HL-60 (cell line): ENCODE measurements around the gene ST6GALNAC3.

Experiments
- DNase-seq, 2 experiments: peaks; one replicate each; pipeline ENCODE4 v3.0.0-alpha.2; 2010 to 2020; ENCODE audit warnings: low read depth in 1 of 2, low spot score in 1 of 2
- H3K27ac ChIP-seq: fragments of 250-450 bp; sonication (Bioruptor Pico); replicated peaks from 2 replicates; pipeline ENCODE4 v1.5.1; 2020; ENCODE audit warnings: mild to moderate bottlenecking, moderate library complexity
- H3K27me3 ChIP-seq: fragments of 250-450 bp; sonication (Bioruptor Pico); 2 replicates; pipeline ENCODE4 v1.5.1; 2021; ENCODE audit warnings: mild to moderate bottlenecking, moderate library complexity; ENCODE audit not compliant: insufficient read depth, poor library complexity, severe bottlenecking
- H3K4me3 ChIP-seq: replicated peaks from 2 replicates; pipeline ENCODE4 v1.5.1; 2011; ENCODE audit warnings: mild to moderate bottlenecking, control low read depth, low read length; ENCODE audit not compliant: insufficient read depth
- GABPA ChIP-seq: IDR thresholded peaks from 2 replicates; pipeline ENCODE4 v1.6.1; 2012; ENCODE audit warnings: low read depth
- POLR2AphosphoS5 ChIP-seq: IDR thresholded peaks from 2 replicates; pipeline ENCODE4 v1.6.1; 2012; ENCODE audit warnings: low read depth
- SPI1 ChIP-seq: IDR thresholded peaks from 2 replicates; pipeline ENCODE4 v1.6.1; 2012; ENCODE audit warnings: low read depth, mild to moderate bottlenecking, borderline replicate concordance
- TF ChIP-seq, protein P1 (sequence below): IDR thresholded peaks from one replicate; pipeline ENCODE4 v1.5.1; 2011; ENCODE audit warnings: low read length, control low read depth, inconsistent platforms; ENCODE audit not compliant: insufficient read depth
- TF ChIP-seq, protein P2 (sequence below): IDR thresholded peaks from 2 replicates; pipeline ENCODE4 v1.6.1; 2012; ENCODE audit warnings: low read depth; ENCODE audit not compliant: insufficient replicate concordance

Gene ST6GALNAC3

DNA sequence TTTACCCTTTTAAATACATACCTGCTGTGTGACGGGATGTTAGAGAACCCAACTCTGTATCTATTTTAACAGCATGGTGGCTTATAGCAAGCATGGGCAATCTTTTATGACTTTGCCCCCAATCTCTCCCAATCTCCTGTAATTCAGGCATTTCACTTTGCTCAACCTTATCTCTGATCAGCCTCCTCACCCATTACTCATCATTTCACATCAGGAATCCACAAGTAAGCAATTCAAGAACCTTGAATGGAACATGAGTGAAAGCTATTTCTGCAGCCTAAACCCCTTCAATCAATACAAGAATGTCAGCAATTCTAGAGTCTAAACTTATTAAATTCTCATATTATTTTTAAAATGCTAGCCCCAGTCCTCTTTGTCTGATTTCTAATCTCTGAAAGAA lies 199.8 kb downstream of the ST6GALNAC3 start:
- DNase-seq: no peak
- Histone ChIP-seq H3K27me3 (no peaks in the 10 kb centered on the region), H3K27ac (no peak overlapping the region), H3K4me3 (no peak overlapping the region)
- TF ChIP-seq SPI1: no peak
- no peak for TF ChIP-seq GABPA
- TF ChIP-seq, protein P1, sequence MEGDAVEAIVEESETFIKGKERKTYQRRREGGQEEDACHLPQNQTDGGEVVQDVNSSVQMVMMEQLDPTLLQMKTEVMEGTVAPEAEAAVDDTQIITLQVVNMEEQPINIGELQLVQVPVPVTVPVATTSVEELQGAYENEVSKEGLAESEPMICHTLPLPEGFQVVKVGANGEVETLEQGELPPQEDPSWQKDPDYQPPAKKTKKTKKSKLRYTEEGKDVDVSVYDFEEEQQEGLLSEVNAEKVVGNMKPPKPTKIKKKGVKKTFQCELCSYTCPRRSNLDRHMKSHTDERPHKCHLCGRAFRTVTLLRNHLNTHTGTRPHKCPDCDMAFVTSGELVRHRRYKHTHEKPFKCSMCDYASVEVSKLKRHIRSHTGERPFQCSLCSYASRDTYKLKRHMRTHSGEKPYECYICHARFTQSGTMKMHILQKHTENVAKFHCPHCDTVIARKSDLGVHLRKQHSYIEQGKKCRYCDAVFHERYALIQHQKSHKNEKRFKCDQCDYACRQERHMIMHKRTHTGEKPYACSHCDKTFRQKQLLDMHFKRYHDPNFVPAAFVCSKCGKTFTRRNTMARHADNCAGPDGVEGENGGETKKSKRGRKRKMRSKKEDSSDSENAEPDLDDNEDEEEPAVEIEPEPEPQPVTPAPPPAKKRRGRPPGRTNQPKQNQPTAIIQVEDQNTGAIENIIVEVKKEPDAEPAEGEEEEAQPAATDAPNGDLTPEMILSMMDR: no peak
- no peak for TF ChIP-seq POLR2AphosphoS5
- TF ChIP-seq, protein P2, sequence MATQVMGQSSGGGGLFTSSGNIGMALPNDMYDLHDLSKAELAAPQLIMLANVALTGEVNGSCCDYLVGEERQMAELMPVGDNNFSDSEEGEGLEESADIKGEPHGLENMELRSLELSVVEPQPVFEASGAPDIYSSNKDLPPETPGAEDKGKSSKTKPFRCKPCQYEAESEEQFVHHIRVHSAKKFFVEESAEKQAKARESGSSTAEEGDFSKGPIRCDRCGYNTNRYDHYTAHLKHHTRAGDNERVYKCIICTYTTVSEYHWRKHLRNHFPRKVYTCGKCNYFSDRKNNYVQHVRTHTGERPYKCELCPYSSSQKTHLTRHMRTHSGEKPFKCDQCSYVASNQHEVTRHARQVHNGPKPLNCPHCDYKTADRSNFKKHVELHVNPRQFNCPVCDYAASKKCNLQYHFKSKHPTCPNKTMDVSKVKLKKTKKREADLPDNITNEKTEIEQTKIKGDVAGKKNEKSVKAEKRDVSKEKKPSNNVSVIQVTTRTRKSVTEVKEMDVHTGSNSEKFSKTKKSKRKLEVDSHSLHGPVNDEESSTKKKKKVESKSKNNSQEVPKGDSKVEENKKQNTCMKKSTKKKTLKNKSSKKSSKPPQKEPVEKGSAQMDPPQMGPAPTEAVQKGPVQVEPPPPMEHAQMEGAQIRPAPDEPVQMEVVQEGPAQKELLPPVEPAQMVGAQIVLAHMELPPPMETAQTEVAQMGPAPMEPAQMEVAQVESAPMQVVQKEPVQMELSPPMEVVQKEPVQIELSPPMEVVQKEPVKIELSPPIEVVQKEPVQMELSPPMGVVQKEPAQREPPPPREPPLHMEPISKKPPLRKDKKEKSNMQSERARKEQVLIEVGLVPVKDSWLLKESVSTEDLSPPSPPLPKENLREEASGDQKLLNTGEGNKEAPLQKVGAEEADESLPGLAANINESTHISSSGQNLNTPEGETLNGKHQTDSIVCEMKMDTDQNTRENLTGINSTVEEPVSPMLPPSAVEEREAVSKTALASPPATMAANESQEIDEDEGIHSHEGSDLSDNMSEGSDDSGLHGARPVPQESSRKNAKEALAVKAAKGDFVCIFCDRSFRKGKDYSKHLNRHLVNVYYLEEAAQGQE: no peak

DNA sequence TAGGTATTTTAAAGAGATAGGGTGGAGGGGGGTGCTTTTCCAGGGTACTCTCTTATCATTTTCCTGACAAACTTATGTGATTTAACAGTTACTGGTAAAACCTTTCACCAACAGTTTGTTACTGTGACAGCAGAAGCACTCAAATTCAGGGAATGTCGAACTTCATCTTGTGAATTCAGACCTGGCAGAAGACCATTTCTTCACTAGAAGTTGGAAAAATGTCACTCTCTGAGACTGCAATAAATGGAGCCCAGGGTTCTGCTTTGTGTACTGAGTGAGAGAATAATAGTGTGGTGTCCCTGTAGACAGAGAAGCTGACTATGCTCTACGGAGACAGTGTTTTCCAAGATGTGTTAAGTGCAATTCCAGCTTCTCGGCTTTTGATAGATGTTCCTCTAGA lies 200.2 kb downstream of the ST6GALNAC3 start:
- TF ChIP-seq GABPA: no peak
- TF ChIP-seq, protein P1: no peak
- TF ChIP-seq, protein P2: no peak
- TF ChIP-seq POLR2AphosphoS5: no peak
- TF ChIP-seq SPI1: no peak
- H3K4me3 ChIP-seq: no peak overlapping the region

DNA sequence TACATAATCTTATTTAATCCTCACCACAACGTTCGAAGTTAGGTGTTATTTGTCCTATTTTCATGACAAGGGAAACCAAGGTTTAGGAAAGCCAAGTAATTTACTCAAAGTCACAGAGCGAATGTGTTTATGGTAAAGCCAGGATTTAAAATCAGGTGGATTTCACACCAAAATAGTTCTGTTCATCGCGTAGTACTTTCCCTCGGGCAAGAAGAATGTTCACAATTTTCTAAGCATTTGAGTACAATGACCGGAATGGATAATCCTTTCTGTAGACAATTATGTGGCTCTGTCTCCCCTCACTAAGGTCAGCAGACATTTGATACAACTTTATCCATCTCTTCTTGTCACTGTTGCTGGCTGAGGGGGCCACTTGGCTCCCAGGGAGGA lies 204.2 kb downstream of the ST6GALNAC3 start:
- H3K27ac ChIP-seq: no peak overlapping the region
- H3K4me3 ChIP-seq: no peak overlapping the region
- no peak for DNase-seq
- TF ChIP-seq, protein P2: no peak
- TF ChIP-seq, protein P1: no peak
- no peak for TF ChIP-seq GABPA
- TF ChIP-seq POLR2AphosphoS5: no peak
- no peak for TF ChIP-seq SPI1
- H3K27me3 ChIP-seq: no peaks in the 10 kb centered on the region

More for the DNA sequence above, 200.2 kb downstream of the ST6GALNAC3 start:
- Histone ChIP-seq H3K27me3 (no peaks in the 10 kb centered on the region), H3K27ac (no peak overlapping the region)
- no peak for DNase-seq
